Hypothalamus (tissue), 51 donors: ENCODE measurements around the gene EXOSC2.
"Not testable (repeated sequence)": the region's sequence is repeated elsewhere in the genome, so short reads cannot be mapped to it uniquely, and the experiment has no call there.

ENCODE experiments used
- DNase-seq, 51 donors: peaks; one replicate each; lab custom pipeline; 2025; lab: John Stamatoyannopoulos, UW

EXOSC2 gene

DNA sequence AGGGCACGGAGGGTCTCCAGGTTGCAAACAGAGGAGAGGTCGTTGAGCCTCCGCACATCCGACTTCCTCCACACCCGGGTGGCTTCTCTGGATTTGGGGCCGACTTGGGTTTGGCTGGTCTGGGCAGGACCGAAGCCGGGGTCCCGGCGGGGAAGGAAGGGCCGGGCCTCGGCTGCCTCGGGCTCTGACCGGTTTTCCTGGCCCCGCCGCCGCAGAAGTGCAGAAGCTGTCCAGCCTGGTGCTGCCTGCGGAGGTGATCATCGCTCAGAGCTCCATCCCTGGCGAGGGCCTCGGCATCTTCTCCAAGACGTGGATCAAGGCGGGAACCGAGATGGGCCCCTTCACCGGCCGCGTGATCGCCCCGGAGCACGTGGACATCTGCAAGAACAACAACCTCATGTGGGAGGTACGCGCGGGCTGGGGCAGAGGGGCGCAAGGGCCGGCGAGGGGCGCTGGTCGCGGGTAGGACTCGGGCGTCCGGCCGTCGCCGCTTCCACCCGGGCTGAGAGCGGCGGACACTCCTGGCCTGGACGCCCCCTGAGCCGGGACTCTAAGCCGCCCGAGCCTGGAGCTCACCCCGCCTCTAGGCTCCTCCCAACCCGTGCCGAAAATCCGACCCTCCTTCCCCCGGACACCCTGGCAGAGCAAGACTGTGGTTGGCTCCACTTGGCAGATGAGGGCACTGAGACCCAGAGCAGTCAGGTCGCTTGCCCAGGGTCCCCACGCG, 27.0 kb upstream of the EXOSC2 start:
- DNase-seq, result no peak

DNA sequence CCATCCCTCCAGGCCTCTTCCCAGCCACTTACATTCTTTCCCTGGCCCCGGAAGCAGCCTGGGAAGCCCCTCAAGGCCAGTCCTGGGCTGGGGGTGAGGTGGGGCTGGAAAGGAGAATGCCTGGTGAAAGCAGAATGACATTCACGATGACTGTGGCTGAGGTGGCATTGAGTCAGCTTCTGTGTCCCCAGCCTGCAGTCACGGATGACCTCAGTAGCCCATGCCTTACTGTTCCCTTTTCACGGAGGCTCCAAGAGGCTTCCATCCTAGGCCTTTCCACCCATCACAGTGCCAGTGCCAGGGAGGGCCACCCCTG, 26.5 kb upstream of the EXOSC2 start:
- no peak for DNase-seq

DNA sequence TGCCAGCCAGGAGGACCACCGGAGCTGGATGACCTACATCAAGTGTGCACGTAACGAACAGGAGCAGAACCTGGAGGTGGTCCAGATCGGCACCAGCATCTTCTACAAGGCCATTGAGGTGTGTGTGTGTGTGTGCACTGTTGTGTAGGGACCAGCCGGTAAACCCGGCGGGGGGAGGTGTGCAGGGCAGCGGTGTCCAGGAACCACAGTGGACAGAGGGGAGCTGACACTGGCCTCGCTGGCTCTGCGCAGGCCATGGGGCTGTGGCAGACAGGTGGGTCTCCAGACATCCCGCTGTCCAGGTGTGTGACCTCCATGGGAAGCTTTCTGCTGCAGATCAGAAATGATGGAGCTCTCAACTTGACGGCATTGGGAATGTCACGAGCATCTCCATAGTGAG, 25.4 kb upstream of the EXOSC2 start:
- no peak for DNase-seq

DNA sequence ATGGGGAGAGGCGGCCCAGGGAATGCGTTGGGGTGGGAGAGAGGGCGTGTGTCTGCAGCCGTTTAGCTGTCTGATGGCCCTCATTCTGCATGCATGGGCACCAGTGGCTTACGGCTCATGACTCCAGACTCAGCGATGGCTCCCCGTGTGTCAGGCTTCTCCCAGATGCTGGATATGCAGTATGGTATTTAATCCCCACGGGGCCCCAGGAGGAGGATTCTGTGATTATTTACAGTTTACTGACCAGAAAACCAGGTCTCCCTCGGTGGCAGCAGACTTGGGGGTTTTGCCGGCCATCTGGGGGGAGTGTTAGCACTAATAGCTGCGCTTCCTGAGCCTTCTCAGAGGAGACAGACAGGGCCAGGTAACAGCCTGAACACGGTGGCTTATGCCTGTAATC, 24.9 kb upstream of the EXOSC2 start:
- no peak for DNase-seq

DNA sequence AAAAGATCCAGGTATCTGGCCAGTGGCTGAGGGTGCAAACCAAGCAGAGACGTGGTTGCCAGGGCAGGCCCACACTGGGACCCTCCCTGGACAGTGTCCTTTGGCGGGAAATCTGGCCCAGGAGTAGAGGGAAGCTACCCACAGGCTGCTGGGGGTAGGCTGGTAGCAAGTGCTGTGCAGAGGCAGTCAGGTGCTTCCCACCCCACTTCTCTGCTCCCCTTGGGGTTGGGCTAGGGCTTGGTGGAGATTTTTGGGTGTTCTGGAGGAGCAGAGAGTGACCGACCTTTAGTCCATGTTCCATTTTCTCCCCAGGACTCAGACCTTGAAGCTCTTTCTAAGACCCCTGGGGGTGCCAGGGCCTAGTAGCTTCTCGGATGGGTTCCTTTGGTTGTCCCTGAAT, 23.6 kb upstream of the EXOSC2 start:
- DNase-seq, result no peak

DNA sequence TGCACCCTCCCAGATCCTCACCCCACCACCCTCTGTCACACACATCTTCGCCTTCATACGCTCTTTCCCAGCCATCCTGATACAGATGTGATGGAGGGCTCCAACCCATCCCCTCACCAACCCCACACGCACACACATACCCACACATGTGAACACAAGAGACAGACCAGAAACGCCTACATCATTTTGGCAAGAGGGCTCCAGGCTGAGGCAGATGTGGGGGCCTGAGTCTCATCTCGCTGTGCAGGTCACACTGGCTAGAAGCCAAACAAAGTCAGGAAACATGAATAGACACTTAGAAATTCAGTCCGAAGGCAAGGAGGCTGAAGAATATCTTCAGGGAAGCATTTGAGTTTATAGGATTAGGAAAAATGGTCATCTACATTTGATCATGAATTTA, 22.9 kb upstream of the EXOSC2 start:
- DNase-seq, result no peak

DNA sequence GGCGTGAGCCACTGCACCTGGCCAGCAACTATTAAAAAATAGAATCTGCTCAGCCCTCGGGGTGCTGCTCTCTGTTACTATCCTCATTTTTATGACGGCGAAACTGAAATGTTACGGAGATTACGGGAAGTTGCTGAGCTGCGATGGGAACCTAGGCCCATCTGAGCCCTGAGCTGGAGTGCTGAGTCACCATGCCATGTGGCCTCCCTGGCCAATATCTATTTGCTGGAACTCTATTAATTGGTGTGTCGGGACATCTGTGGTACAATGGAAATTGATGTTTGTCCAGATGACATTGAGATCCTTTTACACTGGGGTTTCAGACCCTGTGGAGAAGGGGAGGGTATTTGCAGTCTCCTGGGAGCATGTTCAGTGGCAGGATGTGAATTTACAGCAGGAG, 21.1 kb upstream of the EXOSC2 start:
- DNase-seq, result no peak

DNA sequence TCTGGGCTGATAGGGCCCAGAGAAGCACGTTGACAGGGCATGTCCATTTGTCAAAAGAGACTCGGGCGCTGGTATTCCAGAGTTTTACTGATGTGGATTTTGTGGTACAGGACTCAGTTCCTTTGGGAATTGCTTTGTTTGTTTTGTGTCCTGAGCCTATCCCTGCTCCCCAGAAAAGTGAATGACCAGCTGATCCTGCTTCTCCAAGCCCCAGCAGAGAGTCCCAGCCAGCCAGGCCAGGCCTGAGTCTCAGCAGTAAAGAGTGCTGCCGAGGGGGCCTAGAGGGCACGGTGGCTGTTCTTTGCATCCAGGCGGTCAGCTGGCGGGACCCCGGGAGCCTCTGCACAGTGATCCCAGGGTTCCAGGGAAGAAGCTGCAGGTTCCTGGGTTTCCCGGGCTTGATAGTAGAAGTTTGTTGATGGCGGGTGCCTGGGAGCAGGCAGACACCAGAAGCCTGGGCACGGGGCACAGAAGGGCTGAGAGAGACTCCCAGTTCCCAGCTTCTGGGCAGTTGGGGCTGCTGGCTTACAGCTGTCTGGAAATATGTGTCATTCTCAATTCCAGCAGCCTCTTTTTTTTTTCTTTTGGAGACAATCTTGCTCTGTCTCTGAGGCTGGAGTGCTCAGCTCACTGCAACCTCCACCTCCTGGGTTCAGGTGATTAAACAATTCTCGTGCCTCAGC, 20.5 kb upstream of the EXOSC2 start:
- no peak for DNase-seq

DNA sequence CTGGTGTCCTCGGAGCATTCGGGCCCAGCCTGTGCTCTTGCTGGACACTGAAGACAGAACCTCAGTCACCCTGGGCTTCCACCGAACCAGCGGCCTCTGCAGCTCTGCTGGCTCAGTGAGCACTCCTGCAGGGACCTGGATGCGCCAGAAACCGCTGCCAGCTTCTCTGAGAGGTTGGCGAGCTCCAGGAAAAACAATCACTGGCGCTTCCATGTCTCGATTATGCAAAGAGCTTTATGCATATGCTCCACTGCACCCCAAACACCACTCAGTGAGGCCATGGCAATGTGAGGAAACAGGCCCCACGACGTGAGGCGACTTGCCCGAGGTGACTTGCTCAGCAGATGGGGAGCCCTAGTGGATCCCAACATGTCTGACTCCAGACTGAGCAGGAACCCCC, 18.2 kb upstream of the EXOSC2 start:
- DNase-seq, result peak in 1 of 51 donors; percentile 1

DNA sequence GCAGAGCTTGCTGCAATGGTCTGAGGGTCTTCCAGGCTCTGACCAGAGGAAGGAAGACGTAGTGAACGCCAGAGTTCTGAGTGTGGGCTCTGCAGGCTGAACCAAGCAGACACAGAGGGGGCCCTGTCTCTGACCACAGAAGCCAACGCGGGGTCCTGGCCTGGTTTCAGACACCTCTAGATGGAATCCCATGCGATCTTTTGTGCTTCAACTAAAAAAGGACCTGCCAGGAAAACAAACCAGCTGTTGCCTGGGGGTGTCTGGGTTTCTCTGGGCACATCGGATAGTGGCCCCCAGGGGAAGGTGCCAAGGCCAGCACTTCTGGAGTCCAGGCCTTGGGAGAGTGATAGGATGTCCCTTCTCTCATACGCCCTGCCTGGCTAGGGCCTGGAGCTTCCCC, 16.3 kb upstream of the EXOSC2 start:
- DNase-seq, result no peak

DNA sequence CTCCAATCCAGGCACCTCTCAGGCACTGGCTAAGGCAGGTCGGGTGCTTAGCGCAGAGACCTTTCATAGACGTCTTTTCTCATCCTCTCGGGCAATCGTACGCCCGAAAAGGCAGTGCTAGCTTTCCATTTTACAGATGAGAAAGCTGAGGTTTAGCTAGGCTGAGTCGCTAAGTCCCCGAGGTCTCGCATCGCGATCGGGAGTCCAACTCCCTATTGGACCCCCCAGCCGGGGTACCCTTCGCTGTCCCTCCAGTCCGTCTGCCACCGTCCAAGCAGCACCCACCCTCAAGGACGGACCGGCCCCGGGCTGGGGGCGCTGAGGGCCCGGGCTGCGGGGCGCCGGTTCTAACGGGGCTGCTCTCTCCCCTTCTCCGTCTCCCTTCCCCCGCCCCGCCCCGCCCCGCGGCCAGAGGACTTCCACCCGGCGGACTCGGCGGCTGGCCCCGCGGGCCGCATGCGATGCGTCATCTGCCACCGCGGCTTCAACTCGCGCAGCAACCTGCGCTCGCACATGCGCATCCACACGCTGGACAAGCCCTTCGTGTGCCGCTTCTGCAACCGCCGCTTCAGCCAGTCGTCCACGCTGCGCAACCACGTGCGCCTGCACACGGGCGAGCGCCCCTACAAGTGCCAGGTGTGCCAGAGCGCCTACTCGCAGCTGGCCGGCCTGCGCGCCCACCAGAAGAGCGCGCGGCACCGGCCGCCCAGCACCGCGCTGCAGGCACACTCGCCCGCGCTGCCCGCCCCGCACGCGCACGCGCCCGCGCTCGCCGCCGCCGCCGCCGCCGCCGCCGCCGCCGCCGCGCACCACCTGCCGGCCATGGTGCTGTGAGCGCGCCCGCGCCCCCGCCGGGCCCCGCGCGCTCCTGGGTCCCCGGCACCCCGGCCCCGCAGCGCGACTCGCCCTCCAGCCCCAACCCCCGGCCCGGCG, 12.5 kb upstream of the EXOSC2 start:
- DNase-seq, result peak in 42 of 51 donors; percentile 12 to 76 (median 36)

DNA sequence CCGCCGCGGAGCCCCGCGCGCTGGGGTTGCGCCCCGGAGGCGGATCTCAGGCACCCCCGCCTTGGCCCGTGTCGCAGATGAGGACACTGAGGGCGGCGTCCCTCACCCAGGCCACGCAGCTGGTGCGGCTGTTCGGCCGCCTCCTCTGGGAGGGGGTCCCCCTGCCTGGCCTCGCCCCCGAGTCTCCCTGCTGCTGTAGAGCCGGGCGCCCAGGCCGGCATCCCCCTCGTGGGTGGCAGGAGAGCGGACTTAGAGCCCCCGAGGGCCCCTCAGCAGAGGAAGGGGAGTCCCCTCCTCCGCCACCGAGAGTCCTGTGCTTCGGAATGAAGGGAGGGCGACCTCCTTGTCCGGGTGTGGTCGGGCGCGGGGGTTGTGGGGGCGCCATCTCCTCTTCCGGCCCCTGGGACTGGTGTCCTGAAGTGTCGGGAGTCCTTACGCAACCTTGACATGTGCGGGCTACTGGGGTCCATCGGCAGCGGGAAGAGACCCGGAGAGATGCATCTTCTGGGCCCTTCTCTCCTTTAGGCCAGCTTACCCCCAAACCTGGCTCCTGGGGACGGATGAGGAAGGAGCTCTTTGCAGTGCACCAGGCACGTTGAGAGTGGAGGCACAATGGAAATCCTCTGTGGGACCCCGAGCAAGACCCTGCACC, 11.7 kb upstream of the EXOSC2 start:
- DNase-seq, result peak in 4 of 51 donors; percentile 22 to 62 (median 36)

DNA sequence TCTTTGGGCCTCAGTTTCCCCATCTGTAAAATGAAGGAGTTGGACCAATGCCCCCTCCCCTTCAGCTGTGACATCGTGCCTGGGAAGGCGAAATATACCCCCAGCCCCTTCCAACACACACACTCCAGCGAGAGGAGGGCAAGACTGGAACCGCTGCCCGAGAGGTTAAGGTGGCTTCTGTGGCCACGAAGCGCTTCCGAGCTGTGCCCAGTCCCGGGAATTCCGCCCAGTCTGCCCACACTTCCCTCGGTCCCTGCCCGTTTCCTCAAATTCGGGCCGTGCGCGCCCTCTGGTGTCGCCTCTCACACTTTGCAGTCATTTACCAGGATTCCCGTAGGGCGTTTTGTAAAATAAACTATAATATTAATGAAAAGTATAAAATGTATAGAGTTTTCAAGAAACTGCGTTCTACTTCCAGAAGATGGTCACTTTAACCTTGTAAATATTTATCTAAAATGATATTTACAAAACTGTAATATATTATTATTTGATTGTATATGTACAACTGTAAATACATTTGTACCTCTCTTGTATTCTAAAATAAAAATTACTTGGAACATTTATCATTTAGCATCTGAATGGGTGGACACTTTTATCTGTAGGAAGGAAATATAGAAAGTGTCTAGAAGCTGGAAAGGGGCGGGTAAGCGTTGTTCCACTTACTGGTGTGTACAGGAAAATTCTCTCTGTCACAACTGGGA, 11.0 kb upstream of the EXOSC2 start:
- peak in 46 of 51 donors; percentile 7 to 83 (median 62) for DNase-seq

DNA sequence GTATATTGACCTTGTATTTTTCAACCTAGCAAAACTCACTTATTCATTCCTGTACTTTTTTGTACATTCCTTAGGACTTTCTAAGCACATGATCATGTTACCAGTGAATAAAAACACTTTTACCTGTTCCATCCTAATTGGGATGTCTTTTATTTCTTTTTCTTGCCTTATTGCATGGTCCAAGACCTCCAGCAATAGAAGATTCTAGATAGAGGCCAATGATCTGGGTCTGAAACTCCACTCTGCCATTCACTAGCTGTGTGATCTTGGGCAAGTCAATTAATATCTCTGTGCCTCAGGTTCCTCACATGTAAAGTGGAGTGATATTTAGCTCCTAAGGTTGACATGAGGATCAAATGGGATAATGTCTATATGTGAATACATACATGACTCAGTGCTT, 8.5 kb upstream of the EXOSC2 start:
- no peak for DNase-seq

DNA sequence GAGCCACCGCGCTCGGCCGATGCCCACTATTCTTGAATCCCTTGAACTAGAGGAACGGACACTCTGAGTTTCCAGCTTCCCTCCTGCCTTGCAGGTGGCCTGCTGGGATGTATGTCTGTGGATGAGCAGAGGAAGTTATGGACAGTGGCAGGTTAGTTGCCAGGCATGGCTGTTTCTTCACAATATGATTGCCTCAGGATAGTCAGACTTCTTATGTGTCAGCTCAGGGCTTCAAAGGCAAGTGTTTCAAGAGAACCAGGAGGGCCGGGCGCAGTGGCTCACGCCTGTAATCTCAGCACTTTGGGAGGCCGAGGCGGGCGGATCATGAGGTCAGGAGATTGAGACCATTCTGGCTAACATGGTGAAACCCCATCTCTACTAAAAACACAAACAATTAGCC, 7.6 kb upstream of the EXOSC2 start:
- not testable (repeated sequence) for DNase-seq

DNA sequence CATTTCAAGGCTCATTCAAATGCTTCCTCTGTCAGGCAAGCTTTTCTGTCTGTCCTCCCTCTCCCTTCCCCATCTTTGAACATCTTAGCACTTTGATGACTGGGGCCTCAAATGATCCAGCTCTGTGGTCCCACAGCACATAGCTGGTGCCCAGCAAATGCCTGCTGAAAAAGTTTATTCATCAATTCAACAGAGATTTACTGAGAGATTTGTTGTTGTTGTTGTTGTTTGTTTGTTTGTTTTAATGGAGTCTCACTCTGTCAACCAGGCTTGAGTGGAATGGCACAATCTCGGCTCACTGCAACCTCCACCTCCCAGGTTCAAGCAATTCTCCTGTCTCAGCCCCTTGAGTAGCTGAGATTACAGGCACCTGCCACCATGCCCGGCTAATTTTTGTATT, 6.0 kb upstream of the EXOSC2 start:
- DNase-seq, result no peak

DNA sequence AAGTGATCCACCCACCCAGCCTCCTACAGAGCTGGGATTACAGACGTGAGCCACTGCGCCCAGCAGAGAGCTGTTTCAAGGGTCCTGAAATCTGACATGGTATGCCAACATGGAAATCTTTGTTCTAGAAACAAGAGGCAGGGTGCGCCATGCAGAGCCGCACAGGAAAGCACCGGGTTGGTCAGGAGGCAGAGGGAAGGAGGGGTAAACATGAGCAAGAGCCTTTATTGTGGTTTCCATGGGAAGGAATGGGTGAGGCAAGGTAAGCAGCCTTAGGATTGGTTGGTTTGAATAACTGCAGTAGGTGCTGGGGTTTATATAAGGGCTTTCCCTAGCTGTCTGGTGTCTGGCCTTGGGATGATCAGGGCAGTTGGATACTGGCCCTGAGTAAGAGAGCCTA, 5.5 kb upstream of the EXOSC2 start:
- DNase-seq, result no peak

DNA sequence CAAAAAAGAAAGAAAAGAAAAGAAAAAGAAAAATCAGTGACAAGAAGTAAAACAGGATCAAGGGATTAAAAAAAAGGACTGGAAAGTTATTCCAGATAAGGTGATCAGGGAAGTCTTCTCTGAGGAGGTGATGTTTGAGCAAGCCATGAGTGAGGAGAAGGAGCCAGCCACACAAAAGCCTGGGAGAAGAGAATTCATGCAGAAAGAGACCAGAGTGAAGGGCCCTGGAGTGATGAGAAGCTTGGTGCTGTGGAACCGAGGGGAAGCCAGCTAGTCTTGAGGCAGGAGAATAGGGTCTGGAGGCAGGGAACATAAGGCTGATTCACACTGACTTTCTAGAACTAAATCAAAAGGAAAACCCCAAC, 4.0 kb upstream of the EXOSC2 start:
- no peak for DNase-seq

DNA sequence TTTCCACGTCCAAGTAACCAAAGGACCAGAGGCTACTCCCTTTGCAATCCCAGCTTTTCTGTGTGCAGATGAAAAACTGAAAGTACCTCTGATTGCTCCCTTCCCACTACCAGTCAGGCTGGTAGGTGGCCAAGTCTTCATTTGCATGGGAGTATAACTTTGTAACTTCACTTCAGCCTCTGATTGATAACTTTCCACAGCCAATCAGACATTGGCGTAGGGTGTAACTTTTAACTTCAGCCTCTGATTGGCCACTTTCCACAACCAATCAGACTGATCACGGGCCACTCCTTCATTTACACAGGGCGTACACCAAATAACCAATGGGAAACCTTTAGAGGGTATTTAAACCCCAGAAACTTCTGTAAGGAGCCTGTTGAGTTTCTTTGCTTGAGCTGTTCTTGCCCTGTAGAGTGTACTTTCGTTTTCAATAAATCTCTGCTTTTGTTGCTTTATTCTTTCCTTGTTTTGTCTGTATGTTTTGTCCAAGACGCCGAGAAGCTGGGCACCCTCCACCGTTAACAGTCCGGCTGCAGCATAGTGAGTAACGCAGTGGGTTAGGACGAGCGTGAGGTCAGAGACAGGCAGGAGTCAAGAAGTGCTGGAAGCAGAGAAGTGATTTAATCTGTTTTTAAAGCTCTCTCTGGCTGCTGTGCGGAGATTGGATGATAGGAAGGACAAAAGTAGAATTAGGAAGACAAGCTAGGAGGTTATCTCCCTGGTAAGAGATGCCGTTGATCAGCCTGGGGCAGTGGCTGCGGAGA, 3.5 kb upstream of the EXOSC2 start:
- DNase-seq, result peak in 30 of 51 donors; percentile 11 to 73 (median 44)

DNA sequence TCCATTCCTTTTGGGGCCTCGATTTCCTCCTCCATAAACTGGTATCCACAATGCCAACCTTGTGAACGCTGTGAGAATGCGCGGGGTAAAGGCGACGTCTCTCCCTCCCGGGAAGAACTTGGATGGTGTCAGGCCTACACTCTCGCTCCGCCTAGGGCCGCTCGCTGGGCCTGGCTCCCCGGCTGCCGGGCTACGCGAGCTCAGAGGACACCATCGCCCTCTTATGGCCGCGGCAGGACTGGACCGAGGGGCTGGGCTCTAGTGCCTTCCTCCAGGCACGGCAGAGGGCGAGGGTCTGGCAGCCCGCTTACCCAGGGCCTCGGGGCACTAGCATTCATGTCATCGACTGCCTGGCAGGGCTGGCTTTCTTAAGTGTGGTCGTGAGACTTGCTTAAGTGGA, 1.3 kb upstream of the EXOSC2 start:
- DNase-seq, result peak in 18 of 51 donors; percentile 4 to 42 (median 20)
